ENCODE results near the gene FAM222A.

GRCh38 chr12:109743076-109743910 is 29.7 kb downstream of the FAM222A start:
- no peak for TF ChIP-seq EZH2 (IDR thresholded peaks at IDR 0.05; ENCODE audit: insufficient read depth, poor library complexity, severe bottlenecking)
- no peak for TF ChIP-seq EZH2phosphoT487 (IDR thresholded peaks at IDR 0.05; ENCODE audit: insufficient read depth, low read depth)

Measured in GM23248 (cell line).